Measurements from ENCODE around the gene ALK.

Gene ALK

DNA sequence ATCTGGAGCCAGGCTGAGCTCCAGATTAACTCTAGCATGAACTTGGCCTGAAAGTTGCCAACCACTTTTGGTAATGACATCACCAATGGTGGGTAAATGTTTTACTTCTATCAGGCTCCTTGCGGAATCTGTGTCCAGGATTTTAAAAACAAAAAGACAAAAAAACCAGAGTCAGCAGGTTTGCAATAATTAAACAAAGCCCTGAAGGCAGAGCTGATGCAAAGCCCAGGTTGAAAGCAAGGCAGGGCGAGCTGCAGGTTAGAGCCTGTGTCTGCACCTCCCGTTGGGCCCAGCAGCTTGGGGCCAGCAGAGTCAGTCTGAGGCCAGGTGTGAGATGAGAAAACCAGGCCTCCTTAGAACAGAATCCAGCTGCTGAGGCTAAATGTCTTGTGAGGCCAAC, 29.1 kb upstream of the ALK start:
- Histone ChIP-seq H3K36me3 (ENCODE audit: insufficient read depth, insufficient read length, low read length) (no peaks in the 10 kb centered on the region), H3K27me3 (ENCODE audit: insufficient read depth, insufficient read length) (no peaks in the 10 kb centered on the region), H3K9ac (ENCODE audit: insufficient read length, low read depth) (no peak overlapping the region), H3K4me3 (ENCODE audit: insufficient read length, low read depth) (no peak overlapping the region), H3K9me3 (ENCODE audit: insufficient read depth, low read length) (no peaks in the 10 kb centered on the region), H3K4me1 (ENCODE audit: insufficient read depth, insufficient read length) (no peaks in the 10 kb centered on the region)
- TF ChIP-seq ZNF274 (IDR thresholded peaks at IDR 0.05; ENCODE audit: low read depth, low read length) (no peak), SUZ12 (IDR thresholded peaks at IDR 0.05; ENCODE audit: extremely low read depth, insufficient read depth, insufficient read length) (no peak), YY1 (IDR thresholded peaks at IDR 0.05; ENCODE audit: insufficient read depth, insufficient read length) (no peak)
- no peak for DNase-seq (ENCODE audit: low read depth, low spot score)

DNA sequence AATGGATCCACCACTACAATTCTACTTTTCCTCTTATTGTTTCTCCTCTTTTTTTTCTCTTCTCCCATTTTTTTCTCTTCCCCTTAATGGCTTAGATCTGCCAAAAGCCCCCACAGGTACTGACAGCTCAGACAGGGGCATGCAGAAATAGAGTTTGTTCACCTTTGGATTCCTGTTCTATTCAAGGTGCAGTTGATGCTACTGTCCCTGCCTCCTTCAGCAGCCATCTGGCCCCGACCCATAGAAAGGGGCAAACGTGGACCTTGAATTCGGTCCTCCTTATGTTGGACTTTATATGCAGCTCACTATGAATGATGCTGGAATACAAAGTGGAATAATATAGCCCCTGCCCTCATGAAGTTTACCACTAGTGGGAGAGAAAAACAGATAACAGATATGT, 27.7 kb upstream of the ALK start:
- TF ChIP-seq ZNF274 (IDR thresholded peaks at IDR 0.05; ENCODE audit: low read depth, low read length) (no peak), YY1 (IDR thresholded peaks at IDR 0.05; ENCODE audit: insufficient read depth, insufficient read length) (no peak), SUZ12 (IDR thresholded peaks at IDR 0.05; ENCODE audit: extremely low read depth, insufficient read depth, insufficient read length) (no peak)
- Histone ChIP-seq H3K36me3 (ENCODE audit: insufficient read depth, insufficient read length, low read length) (no peaks in the 10 kb centered on the region), H3K9ac (ENCODE audit: insufficient read length, low read depth) (no peak overlapping the region), H3K4me1 (ENCODE audit: insufficient read depth, insufficient read length) (no peaks in the 10 kb centered on the region), H3K9me3 (ENCODE audit: insufficient read depth, low read length) (no peaks in the 10 kb centered on the region), H3K4me3 (ENCODE audit: insufficient read length, low read depth) (no peak overlapping the region), H3K27me3 (ENCODE audit: insufficient read depth, insufficient read length) (no peaks in the 10 kb centered on the region)
- no peak for DNase-seq (ENCODE audit: low read depth, low spot score)

DNA sequence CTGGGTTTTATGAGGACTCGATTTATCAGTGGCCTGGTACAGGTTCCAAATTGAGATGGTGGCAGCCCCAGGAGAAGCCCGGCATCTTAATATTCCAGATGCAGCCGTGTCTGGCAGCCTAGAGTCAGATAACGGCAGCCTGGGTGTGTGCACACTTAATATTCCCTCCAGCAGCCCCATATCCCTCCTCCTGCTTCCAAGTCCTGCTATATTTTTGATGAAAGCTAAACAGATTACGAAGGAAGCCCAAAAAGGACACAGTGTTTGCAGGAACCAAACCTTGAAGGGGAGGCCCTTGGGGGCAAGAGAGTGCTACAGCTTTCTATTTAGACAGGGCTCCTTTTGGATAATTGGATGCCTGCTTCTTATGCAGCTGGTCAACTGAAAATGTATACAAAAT, 25.1 kb upstream of the ALK start:
- TF ChIP-seq YY1 (IDR thresholded peaks at IDR 0.05; ENCODE audit: insufficient read depth, insufficient read length): no peak
- TF ChIP-seq ZNF274 (IDR thresholded peaks at IDR 0.05; ENCODE audit: low read depth, low read length): no peak
- TF ChIP-seq SUZ12 (IDR thresholded peaks at IDR 0.05; ENCODE audit: extremely low read depth, insufficient read depth, insufficient read length): no peak
- Histone ChIP-seq H3K9ac (ENCODE audit: insufficient read length, low read depth) (no peak overlapping the region), H3K27me3 (ENCODE audit: insufficient read depth, insufficient read length) (no peaks in the 10 kb centered on the region), H3K4me3 (ENCODE audit: insufficient read length, low read depth) (no peak overlapping the region), H3K4me1 (ENCODE audit: insufficient read depth, insufficient read length) (no peaks in the 10 kb centered on the region), H3K36me3 (ENCODE audit: insufficient read depth, insufficient read length, low read length) (no peaks in the 10 kb centered on the region), H3K9me3 (ENCODE audit: insufficient read depth, low read length) (no peaks in the 10 kb centered on the region)
- DNase-seq (ENCODE audit: low read depth, low spot score): no peak

DNA sequence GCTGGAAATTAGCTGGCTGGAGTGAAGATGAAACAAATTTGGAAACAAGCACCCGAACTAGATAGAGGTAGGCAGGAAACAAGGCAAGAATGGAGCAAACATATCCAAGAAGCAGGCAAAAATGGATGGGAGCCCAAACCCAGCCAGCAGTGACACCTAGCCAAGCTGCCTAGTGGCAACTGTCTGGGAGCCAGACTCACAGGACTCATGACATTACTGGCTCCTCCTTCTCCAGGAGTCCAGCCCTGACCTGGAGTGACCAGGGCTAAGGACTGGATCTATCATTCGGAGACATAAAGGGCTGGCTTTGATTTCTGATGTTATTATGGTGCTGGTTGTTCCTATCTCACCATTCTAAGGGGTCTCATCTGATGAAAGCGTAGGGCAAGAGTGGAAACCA, 21.3 kb upstream of the ALK start:
- Histone ChIP-seq H3K9ac (ENCODE audit: insufficient read length, low read depth) (no peak overlapping the region), H3K9me3 (ENCODE audit: insufficient read depth, low read length) (no peaks in the 10 kb centered on the region), H3K36me3 (ENCODE audit: insufficient read depth, insufficient read length, low read length) (no peaks in the 10 kb centered on the region), H3K4me1 (ENCODE audit: insufficient read depth, insufficient read length) (no peaks in the 10 kb centered on the region), H3K27me3 (ENCODE audit: insufficient read depth, insufficient read length) (no peaks in the 10 kb centered on the region), H3K4me3 (ENCODE audit: insufficient read length, low read depth) (no peak overlapping the region)
- no peak for DNase-seq (ENCODE audit: low read depth, low spot score)
- TF ChIP-seq SUZ12 (IDR thresholded peaks at IDR 0.05; ENCODE audit: extremely low read depth, insufficient read depth, insufficient read length) (no peak), YY1 (IDR thresholded peaks at IDR 0.05; ENCODE audit: insufficient read depth, insufficient read length) (no peak), ZNF274 (IDR thresholded peaks at IDR 0.05; ENCODE audit: low read depth, low read length) (no peak)

DNA sequence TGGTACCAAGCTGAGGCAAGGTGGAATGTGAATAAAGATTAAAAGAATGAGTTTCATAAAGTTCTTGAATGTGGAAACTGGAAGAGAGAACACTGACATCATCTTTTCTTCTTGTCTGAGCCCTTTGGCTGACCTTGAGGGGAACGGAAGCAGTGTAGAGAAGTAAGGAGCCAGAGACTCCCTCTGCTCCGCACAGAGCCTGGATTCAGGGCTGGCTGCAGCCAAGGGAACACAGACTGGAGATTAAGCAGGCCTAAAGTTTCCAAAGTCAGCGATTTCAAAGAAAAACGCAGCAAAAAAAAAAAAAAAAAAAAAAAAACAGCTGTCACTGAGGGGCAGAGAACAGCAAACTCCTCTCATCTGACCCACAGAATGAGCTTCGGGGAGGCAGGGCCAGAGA, 19.3 kb upstream of the ALK start:
- no peaks in the 10 kb centered on the region for H3K36me3 ChIP-seq (ENCODE audit: insufficient read depth, insufficient read length, low read length)
- no peaks in the 10 kb centered on the region for H3K4me1 ChIP-seq (ENCODE audit: insufficient read depth, insufficient read length)
- H3K27me3 ChIP-seq (ENCODE audit: insufficient read depth, insufficient read length): no peaks in the 10 kb centered on the region
- H3K9me3 ChIP-seq (ENCODE audit: insufficient read depth, low read length): no peaks in the 10 kb centered on the region
- no peak overlapping the region for H3K9ac ChIP-seq (ENCODE audit: insufficient read length, low read depth)
- TF ChIP-seq ZNF274 (IDR thresholded peaks at IDR 0.05; ENCODE audit: low read depth, low read length) (no peak), SUZ12 (IDR thresholded peaks at IDR 0.05; ENCODE audit: extremely low read depth, insufficient read depth, insufficient read length) (no peak), YY1 (IDR thresholded peaks at IDR 0.05; ENCODE audit: insufficient read depth, insufficient read length) (no peak)
- no peak overlapping the region for H3K4me3 ChIP-seq (ENCODE audit: insufficient read length, low read depth)
- DNase-seq (ENCODE audit: low read depth, low spot score): no peak

DNA sequence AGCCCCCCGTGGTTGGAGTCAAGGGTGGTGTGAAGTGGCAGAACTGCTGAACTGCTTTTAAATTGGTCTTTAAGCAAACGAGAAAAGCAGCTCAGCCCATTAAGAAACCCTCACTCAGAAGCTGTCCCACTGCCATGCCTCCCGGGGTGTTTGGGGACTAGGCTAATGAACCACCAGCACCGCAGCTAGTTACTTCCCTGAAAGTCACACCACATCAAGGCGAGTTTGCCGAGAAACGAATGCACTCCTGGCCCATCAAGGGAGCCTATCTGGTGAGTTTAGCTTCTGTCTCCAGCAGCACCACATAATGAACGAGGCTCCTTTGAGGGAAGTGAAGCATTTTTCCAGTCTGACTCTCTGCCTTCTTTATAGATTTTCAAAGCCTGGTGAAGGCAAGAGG, 14.6 kb upstream of the ALK start:
- DNase-seq (ENCODE audit: low read depth, low spot score): no peak
- no peaks in the 10 kb centered on the region for H3K9me3 ChIP-seq (ENCODE audit: insufficient read depth, low read length)
- H3K9ac ChIP-seq (ENCODE audit: insufficient read length, low read depth): no peak overlapping the region
- no peaks in the 10 kb centered on the region for H3K36me3 ChIP-seq (ENCODE audit: insufficient read depth, insufficient read length, low read length)
- no peaks in the 10 kb centered on the region for H3K4me1 ChIP-seq (ENCODE audit: insufficient read depth, insufficient read length)
- no peaks in the 10 kb centered on the region for H3K27me3 ChIP-seq (ENCODE audit: insufficient read depth, insufficient read length)
- no peak overlapping the region for H3K4me3 ChIP-seq (ENCODE audit: insufficient read length, low read depth)
- TF ChIP-seq SUZ12 (IDR thresholded peaks at IDR 0.05; ENCODE audit: extremely low read depth, insufficient read depth, insufficient read length): no peak
- TF ChIP-seq YY1 (IDR thresholded peaks at IDR 0.05; ENCODE audit: insufficient read depth, insufficient read length): no peak
- TF ChIP-seq ZNF274 (IDR thresholded peaks at IDR 0.05; ENCODE audit: low read depth, low read length): no peak

DNA sequence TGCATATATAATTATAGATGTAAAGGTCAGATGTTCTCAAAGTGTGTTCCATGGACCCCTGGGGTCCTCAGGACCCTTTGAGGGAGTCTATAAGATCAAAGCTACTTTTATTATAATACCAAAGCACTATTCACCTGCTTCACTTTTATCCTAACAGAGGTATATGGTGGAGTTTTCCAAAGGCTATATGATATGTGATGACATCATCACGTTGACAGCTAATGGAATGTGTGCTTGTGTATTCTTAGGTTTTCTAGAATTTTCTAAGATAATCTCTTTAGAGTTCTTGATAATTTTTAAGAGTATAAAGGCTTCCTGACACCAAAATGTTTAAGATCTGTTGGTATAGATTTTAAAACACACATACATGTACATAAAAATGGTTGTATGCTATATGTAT, 10.4 kb upstream of the ALK start:
- TF ChIP-seq ZNF274 (IDR thresholded peaks at IDR 0.05; ENCODE audit: low read depth, low read length): no peak
- TF ChIP-seq YY1 (IDR thresholded peaks at IDR 0.05; ENCODE audit: insufficient read depth, insufficient read length): no peak
- TF ChIP-seq SUZ12 (IDR thresholded peaks at IDR 0.05; ENCODE audit: extremely low read depth, insufficient read depth, insufficient read length): no peak

More for the DNA sequence above, 10.4 kb upstream of the ALK start:
- Histone ChIP-seq H3K36me3 (ENCODE audit: insufficient read depth, insufficient read length, low read length) (no peaks in the 10 kb centered on the region), H3K4me3 (ENCODE audit: insufficient read length, low read depth) (no peak overlapping the region), H3K9me3 (ENCODE audit: insufficient read depth, low read length) (no peaks in the 10 kb centered on the region), H3K9ac (ENCODE audit: insufficient read length, low read depth) (no peak overlapping the region), H3K27me3 (ENCODE audit: insufficient read depth, insufficient read length) (no peaks in the 10 kb centered on the region), H3K4me1 (ENCODE audit: insufficient read depth, insufficient read length) (no peaks in the 10 kb centered on the region)
- DNase-seq (ENCODE audit: low read depth, low spot score): no peak

Measured in NT2/D1 (cell line).